ENCODE measurements around the gene ITGB6.
"Not testable (repeated sequence)": the region's sequence is repeated elsewhere in the genome, so short reads cannot be mapped to it uniquely, and the experiment has no call there.

Gene ITGB6

GRCh38 chr2:160181146-160181836, 18.8 kb downstream of the ITGB6 start:
- not testable (repeated sequence) for DNase-seq (ENCODE audit: low read depth, low spot score)

- not testable (repeated sequence) for DNase-seq (ENCODE audit: low read depth, low spot score)
Observed at GRCh38 chr2:160180690-160181089, 19.4 kb downstream of the ITGB6 start.

- DNase-seq (ENCODE audit: low read depth, low spot score): no peak
Observed at GRCh38 chr2:160180172-160180571, 19.9 kb downstream of the ITGB6 start.

GRCh38 chr2:160175169-160176134, 24.6 kb downstream of the ITGB6 start:
- DNase-seq (ENCODE audit: low read depth, low spot score): no peak

- DNase-seq (ENCODE audit: low read depth, low spot score): no peak
Observed at GRCh38 chr2:160174322-160174721, 25.8 kb downstream of the ITGB6 start.

- no peak for DNase-seq (ENCODE audit: low read depth, low spot score)
Observed at GRCh38 chr2:160169988-160170387, 30.1 kb downstream of the ITGB6 start.

GRCh38 chr2:160169471-160169870, 30.6 kb downstream of the ITGB6 start:
- DNase-seq (ENCODE audit: low read depth, low spot score): no peak

GRCh38 chr2:160168878-160169277, 31.2 kb downstream of the ITGB6 start:
- DNase-seq (ENCODE audit: low read depth, low spot score): no peak

GRCh38 chr2:160167089-160167740, 32.9 kb downstream of the ITGB6 start:
- DNase-seq (ENCODE audit: low read depth, low spot score): no peak

- DNase-seq (ENCODE audit: low read depth, low spot score): no peak
Observed at GRCh38 chr2:160165996-160166395, 34.1 kb downstream of the ITGB6 start.

GRCh38 chr2:160165081-160165480, 35.0 kb downstream of the ITGB6 start:
- DNase-seq (ENCODE audit: low read depth, low spot score): no peak

GRCh38 chr2:160157861-160158829, 41.9 kb downstream of the ITGB6 start:
- no peak for DNase-seq (ENCODE audit: low read depth, low spot score)

GRCh38 chr2:160156665-160157064, 43.4 kb downstream of the ITGB6 start:
- no peak for DNase-seq (ENCODE audit: low read depth, low spot score)

GRCh38 chr2:160156100-160156499, 44.0 kb downstream of the ITGB6 start:
- no peak for DNase-seq (ENCODE audit: low read depth, low spot score)

GRCh38 chr2:160148419-160148818, 51.7 kb downstream of the ITGB6 start:
- not testable (repeated sequence) for DNase-seq (ENCODE audit: low read depth, low spot score)

GRCh38 chr2:160145471-160145870, 54.6 kb downstream of the ITGB6 start:
- DNase-seq (ENCODE audit: low read depth, low spot score): no peak

- no peak for DNase-seq (ENCODE audit: low read depth, low spot score)
Observed at GRCh38 chr2:160144280-160144990, 55.6 kb downstream of the ITGB6 start.

GRCh38 chr2:160142472-160142871, 57.6 kb downstream of the ITGB6 start:
- no peak for DNase-seq (ENCODE audit: low read depth, low spot score)

- no peak for DNase-seq (ENCODE audit: low read depth, low spot score)
Observed at GRCh38 chr2:160141912-160142311, 58.2 kb downstream of the ITGB6 start.

- no peak for DNase-seq (ENCODE audit: low read depth, low spot score)
Observed at GRCh38 chr2:160141419-160141818, 58.7 kb downstream of the ITGB6 start.

All from activated naive CD8-positive, alpha-beta T cell treated with anti-CD3 and anti-CD28 coated beads, Interleukin-2, amount 50 U/mL, for 16 hours (primary cell).